ENCODE data around the gene DAZAP2.

DAZAP2 gene

GRCh38 chr12:51238510-51239334, at the start of gene DAZAP2:
Gene DAZAP2 (plus strand): TSS chr12:51238826. CDS start chr12:51238908, 82 bp downstream.
- peak; percentile 85 for DNase-seq (ENCODE audit: low read depth)

GRCh38 chr12:51189790-51190355, 48.8 kb upstream of the DAZAP2 start:
- DNase-seq (ENCODE audit: low read depth), result no peak

- no peak for DNase-seq (ENCODE audit: low read depth)
Observed at GRCh38 chr12:51190820-51191219, 47.8 kb upstream of the DAZAP2 start.

- DNase-seq (ENCODE audit: low read depth), result no peak
Observed at GRCh38 chr12:51191516-51192283, 46.9 kb upstream of the DAZAP2 start.

- DNase-seq (ENCODE audit: low read depth), result no peak
Observed at GRCh38 chr12:51192284-51192671, 46.3 kb upstream of the DAZAP2 start.

GRCh38 chr12:51195841-51196240, 42.8 kb upstream of the DAZAP2 start:
- DNase-seq (ENCODE audit: low read depth), result no peak

GRCh38 chr12:51196547-51196946, 42.1 kb upstream of the DAZAP2 start:
- no peak for DNase-seq (ENCODE audit: low read depth)

- no peak for DNase-seq (ENCODE audit: low read depth)
Observed at GRCh38 chr12:51197736-51198567, 40.7 kb upstream of the DAZAP2 start.

- no peak for DNase-seq (ENCODE audit: low read depth)
Observed at GRCh38 chr12:51198568-51199365, 39.9 kb upstream of the DAZAP2 start.

- DNase-seq (ENCODE audit: low read depth), result no peak
Observed at GRCh38 chr12:51199366-51199945, 39.2 kb upstream of the DAZAP2 start.

- DNase-seq (ENCODE audit: low read depth), result no peak
Observed at GRCh38 chr12:51200156-51200555, 38.5 kb upstream of the DAZAP2 start.

- no peak for DNase-seq (ENCODE audit: low read depth)
Observed at GRCh38 chr12:51200806-51201205, 37.8 kb upstream of the DAZAP2 start.

- DNase-seq (ENCODE audit: low read depth), result no peak
Observed at GRCh38 chr12:51202718-51203117, 35.9 kb upstream of the DAZAP2 start.

- DNase-seq (ENCODE audit: low read depth), result no peak
Observed at GRCh38 chr12:51205350-51205749, 33.3 kb upstream of the DAZAP2 start.

GRCh38 chr12:51208016-51208660, 30.5 kb upstream of the DAZAP2 start:
- DNase-seq (ENCODE audit: low read depth), result no peak

GRCh38 chr12:51209259-51209658, 29.4 kb upstream of the DAZAP2 start:
- DNase-seq (ENCODE audit: low read depth), result no peak

GRCh38 chr12:51210690-51211395, 27.8 kb upstream of the DAZAP2 start:
- DNase-seq (ENCODE audit: low read depth), result no peak

GRCh38 chr12:51214895-51215294, 23.7 kb upstream of the DAZAP2 start:
- no peak for DNase-seq (ENCODE audit: low read depth)

- DNase-seq (ENCODE audit: low read depth), result no peak
Observed at GRCh38 chr12:51216642-51217041, 22.0 kb upstream of the DAZAP2 start.
